ENCODE measurements around the gene TIMP4.

TIMP4 gene

DNA sequence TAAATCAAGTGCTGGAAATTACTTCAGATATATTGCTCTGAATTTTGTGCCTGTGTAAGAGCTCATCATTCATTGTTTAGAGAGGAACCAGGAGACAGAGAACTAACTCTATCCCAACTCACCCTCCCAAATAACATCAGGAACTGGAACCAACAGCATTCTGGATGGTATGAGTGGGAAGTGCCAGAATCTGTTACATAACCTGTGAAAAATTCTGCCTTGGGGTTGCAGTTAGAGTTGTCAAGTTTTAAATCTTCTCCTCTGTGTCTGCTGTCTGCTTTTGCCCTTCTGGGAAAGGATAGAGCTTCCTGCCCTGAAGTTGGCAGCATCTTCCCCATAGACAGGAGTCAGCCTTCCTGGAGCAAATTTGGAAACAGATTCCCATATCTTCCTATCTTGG is 41.2 kb downstream of the TIMP4 start:
- no peak for DNase-seq (ENCODE audit: low read depth)
- H3K4me3 ChIP-seq (ENCODE audit: low read depth, low read length) = no peak overlapping the region
- TF ChIP-seq, protein P1, sequence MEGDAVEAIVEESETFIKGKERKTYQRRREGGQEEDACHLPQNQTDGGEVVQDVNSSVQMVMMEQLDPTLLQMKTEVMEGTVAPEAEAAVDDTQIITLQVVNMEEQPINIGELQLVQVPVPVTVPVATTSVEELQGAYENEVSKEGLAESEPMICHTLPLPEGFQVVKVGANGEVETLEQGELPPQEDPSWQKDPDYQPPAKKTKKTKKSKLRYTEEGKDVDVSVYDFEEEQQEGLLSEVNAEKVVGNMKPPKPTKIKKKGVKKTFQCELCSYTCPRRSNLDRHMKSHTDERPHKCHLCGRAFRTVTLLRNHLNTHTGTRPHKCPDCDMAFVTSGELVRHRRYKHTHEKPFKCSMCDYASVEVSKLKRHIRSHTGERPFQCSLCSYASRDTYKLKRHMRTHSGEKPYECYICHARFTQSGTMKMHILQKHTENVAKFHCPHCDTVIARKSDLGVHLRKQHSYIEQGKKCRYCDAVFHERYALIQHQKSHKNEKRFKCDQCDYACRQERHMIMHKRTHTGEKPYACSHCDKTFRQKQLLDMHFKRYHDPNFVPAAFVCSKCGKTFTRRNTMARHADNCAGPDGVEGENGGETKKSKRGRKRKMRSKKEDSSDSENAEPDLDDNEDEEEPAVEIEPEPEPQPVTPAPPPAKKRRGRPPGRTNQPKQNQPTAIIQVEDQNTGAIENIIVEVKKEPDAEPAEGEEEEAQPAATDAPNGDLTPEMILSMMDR (IDR thresholded peaks at IDR 0.05; ENCODE audit: insufficient read depth, low read depth, low read length, missing control alignments) = no peak

GRCh38 chr3:12116870-12117269 is 41.8 kb downstream of the TIMP4 start:
- no peak overlapping the region for H3K4me3 ChIP-seq (ENCODE audit: low read depth, low read length)
- TF ChIP-seq, protein P1 (IDR thresholded peaks at IDR 0.05; ENCODE audit: insufficient read depth, low read depth, low read length, missing control alignments) = no peak
- DNase-seq (ENCODE audit: low read depth) = no peak

DNA sequence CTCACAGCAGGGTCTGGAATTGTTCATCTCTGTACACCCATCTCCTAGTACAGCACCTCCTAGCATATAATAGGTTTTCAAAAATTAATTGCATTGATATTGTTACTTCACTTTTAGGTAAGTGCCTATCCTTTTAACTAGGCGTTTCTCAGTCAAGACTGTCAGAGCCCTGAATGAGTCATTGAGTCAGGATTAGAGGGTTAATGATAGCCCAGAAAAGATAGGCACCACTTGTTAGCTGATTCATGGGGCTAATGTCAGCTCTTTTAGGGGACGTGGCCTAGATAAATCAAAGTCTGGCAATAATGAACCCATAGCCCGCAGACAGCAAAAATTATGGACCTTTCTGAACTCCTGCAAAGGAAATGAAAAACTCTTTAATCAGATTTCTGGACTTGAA is 42.9 kb downstream of the TIMP4 start:
- no peak overlapping the region for H3K4me3 ChIP-seq (ENCODE audit: low read depth, low read length)
- TF ChIP-seq, protein P1 (IDR thresholded peaks at IDR 0.05; ENCODE audit: insufficient read depth, low read depth, low read length, missing control alignments) = no peak
- no peak for DNase-seq (ENCODE audit: low read depth)

DNA sequence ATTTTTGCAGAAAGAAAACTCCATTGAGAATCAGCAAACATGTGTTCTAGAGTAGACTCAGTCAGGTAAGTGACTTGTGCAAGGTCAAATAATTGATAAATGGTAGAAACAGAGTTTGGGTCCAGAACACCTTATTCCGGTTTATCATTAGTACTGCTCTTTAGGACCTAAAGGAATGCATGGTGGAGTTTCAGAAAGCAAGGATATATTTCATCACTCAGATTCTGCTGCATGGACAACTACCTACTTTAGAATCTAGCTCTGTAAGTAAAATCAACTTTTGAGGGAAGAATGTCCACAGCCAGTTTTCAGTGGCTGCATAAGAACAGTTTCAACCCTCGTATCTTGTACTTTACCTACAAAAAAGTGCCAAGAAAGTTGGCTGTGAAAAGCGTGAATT is 43.6 kb downstream of the TIMP4 start:
- no peak overlapping the region for H3K4me3 ChIP-seq (ENCODE audit: low read depth, low read length)
- TF ChIP-seq, protein P1 (IDR thresholded peaks at IDR 0.05; ENCODE audit: insufficient read depth, low read depth, low read length, missing control alignments) = no peak
- DNase-seq (ENCODE audit: low read depth) = no peak

DNA sequence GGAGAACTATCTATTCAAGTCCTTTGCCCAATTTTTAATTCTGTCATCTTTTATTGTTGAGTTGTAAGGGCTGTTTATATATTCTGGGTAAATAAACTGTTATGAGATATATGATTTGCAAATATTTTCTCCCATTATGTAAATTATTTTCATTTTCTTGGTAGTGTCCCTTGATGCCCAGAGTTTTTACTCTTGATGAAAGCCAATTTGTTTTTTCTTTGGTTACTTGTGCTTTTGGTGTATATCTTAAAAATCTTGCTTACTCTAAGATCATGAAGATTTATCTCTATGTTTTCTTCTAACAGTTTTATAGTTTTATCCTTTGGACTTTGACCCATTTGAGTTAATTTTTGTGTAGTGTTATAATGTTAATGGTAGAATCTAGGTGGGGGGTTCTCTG is 44.5 kb downstream of the TIMP4 start:
- no peak for DNase-seq (ENCODE audit: low read depth)
- TF ChIP-seq, protein P1 (IDR thresholded peaks at IDR 0.05; ENCODE audit: insufficient read depth, low read depth, low read length, missing control alignments) = no peak
- H3K4me3 ChIP-seq (ENCODE audit: low read depth, low read length) = no peak overlapping the region

GRCh38 chr3:12107071-12107713 is 51.5 kb downstream of the TIMP4 start:
- TF ChIP-seq, protein P1 (IDR thresholded peaks at IDR 0.05; ENCODE audit: insufficient read depth, low read depth, low read length, missing control alignments) = no peak
- no peak for DNase-seq (ENCODE audit: low read depth)

More at GRCh38 chr3:12107071-12107713, 51.5 kb downstream of the TIMP4 start:
- H3K4me3 ChIP-seq (ENCODE audit: low read depth, low read length) = no peak overlapping the region

All from GM12865 (cell line).